HEK293 (cell line): ENCODE results near the gene SHISAL1.

Experiments used
- KLF1 ChIP-seq: fragments of 450-650 bp; formaldehyde crosslinking; IDR thresholded peaks from 2 replicates; pipeline ENCODE4 v1.5.1; 2016; ENCODE audit warnings: missing biosample characterization, missing genetic modification characterization
- REPIN1 ChIP-seq: fragments of 450-650 bp; formaldehyde crosslinking; IDR thresholded peaks from 2 replicates; pipeline ENCODE4 v1.5.1; 2017; ENCODE audit warnings: missing biosample characterization, missing genetic modification characterization, low read depth
- SCRT1 ChIP-seq: fragments of 450-650 bp; formaldehyde crosslinking; IDR thresholded peaks from 2 replicates; pipeline ENCODE4 v1.5.1; 2016; ENCODE audit warnings: missing biosample characterization, missing genetic modification characterization, borderline replicate concordance
- TRIM28 ChIP-seq: IDR thresholded peaks from 2 replicates; pipeline ENCODE4 v1.6.1; 2011; ENCODE audit warnings: low read length, control low read depth, borderline replicate concordance
- WT1 ChIP-seq: fragments of 450-650 bp; formaldehyde crosslinking; IDR thresholded peaks from 2 replicates; pipeline ENCODE4 v1.5.1; 2016; ENCODE audit warnings: missing biosample characterization, missing genetic modification characterization
- ZNF10 ChIP-seq: fragments of 450-650 bp; formaldehyde crosslinking; IDR thresholded peaks from 2 replicates; pipeline ENCODE4 v1.5.1; 2017; ENCODE audit warnings: missing biosample characterization, missing genetic modification characterization
- ZNF132 ChIP-seq: fragments of 450-650 bp; formaldehyde crosslinking; IDR thresholded peaks from 2 replicates; pipeline ENCODE4 v1.5.1; 2017; ENCODE audit warnings: missing biosample characterization, missing genetic modification characterization, borderline replicate concordance
- ZNF184 ChIP-seq: fragments of 450-650 bp; IDR thresholded peaks from 2 replicates; pipeline ENCODE4 v1.5.1; 2018; ENCODE audit warnings: missing biosample characterization, mild to moderate bottlenecking, missing genetic modification characterization
- ZNF202 ChIP-seq: fragments of 450-650 bp; formaldehyde crosslinking; IDR thresholded peaks from 2 replicates; pipeline ENCODE4 v1.5.1; 2016; ENCODE audit warnings: missing biosample characterization, missing genetic modification characterization, borderline replicate concordance
- ZNF223 ChIP-seq: fragments of 450-650 bp; formaldehyde crosslinking; IDR thresholded peaks from 2 replicates; pipeline ENCODE4 v1.5.1; 2016; ENCODE audit warnings: missing biosample characterization, missing genetic modification characterization
- ZNF324 ChIP-seq: fragments of 450-650 bp; formaldehyde crosslinking; IDR thresholded peaks from 2 replicates; pipeline ENCODE4 v1.5.1; 2016; ENCODE audit warnings: missing biosample characterization, missing genetic modification characterization
- ZNF350 ChIP-seq: fragments of 450-650 bp; formaldehyde crosslinking; IDR thresholded peaks from 2 replicates; pipeline ENCODE4 v1.5.0; 2017; ENCODE audit warnings: missing biosample characterization, mild to moderate bottlenecking, missing genetic modification characterization
- ZNF433 ChIP-seq: fragments of 450-650 bp; formaldehyde crosslinking; IDR thresholded peaks from 2 replicates; pipeline ENCODE4 v1.5.1; 2016; ENCODE audit warnings: missing biosample characterization, missing genetic modification characterization, low read depth
- ZNF473 ChIP-seq: fragments of 450-650 bp; formaldehyde crosslinking; IDR thresholded peaks from 2 replicates; pipeline ENCODE4 v1.5.1; 2017; ENCODE audit warnings: missing biosample characterization, missing genetic modification characterization
- ZNF514 ChIP-seq: fragments of 450-650 bp; formaldehyde crosslinking; IDR thresholded peaks from 2 replicates; pipeline ENCODE4 v1.5.1; 2016; ENCODE audit warnings: missing biosample characterization, missing genetic modification characterization
- ZNF555 ChIP-seq: fragments of 450-650 bp; formaldehyde crosslinking; conservative IDR thresholded peaks from 2 replicates; pipeline ENCODE4 v1.5.1; 2017; ENCODE audit warnings: missing biosample characterization, mild to moderate bottlenecking, missing genetic modification characterization, inconsistent platforms
- ZNF571 ChIP-seq: fragments of 450-650 bp; formaldehyde crosslinking; IDR thresholded peaks from 2 replicates; pipeline ENCODE4 v1.5.0; 2017; ENCODE audit warnings: missing biosample characterization, missing genetic modification characterization
- ZNF600 ChIP-seq: fragments of 450-650 bp; formaldehyde crosslinking; IDR thresholded peaks from 2 replicates; pipeline ENCODE4 v1.5.1; 2016; ENCODE audit warnings: missing biosample characterization, missing genetic modification characterization
- ZNF626 ChIP-seq: fragments of 450-650 bp; sonication (Bioruptor Pico); formaldehyde crosslinking; IDR thresholded peaks from 2 replicates; pipeline ENCODE4 v1.5.1; 2018; ENCODE audit warnings: missing biosample characterization, missing genetic modification characterization, inconsistent platforms
- ZNF654 ChIP-seq: fragments of 450-650 bp; formaldehyde crosslinking; IDR thresholded peaks from 2 replicates; pipeline ENCODE4 v1.5.1; 2016; ENCODE audit warnings: low read depth, missing biosample characterization, missing genetic modification characterization
- ZNF660 ChIP-seq: fragments of 450-650 bp; IDR thresholded peaks from 2 replicates; pipeline ENCODE4 v1.5.1; 2018; ENCODE audit warnings: missing biosample characterization, mild to moderate bottlenecking, missing genetic modification characterization
- ZNF670 ChIP-seq: fragments of 450-650 bp; formaldehyde crosslinking; IDR thresholded peaks from 2 replicates; pipeline ENCODE4 v1.5.1; 2016; ENCODE audit warnings: missing biosample characterization, missing genetic modification characterization, low read depth
- ZNF701 ChIP-seq: fragments of 450-650 bp; formaldehyde crosslinking; IDR thresholded peaks from 2 replicates; pipeline ENCODE4 v1.5.1; 2016; ENCODE audit warnings: missing biosample characterization, missing genetic modification characterization
- ZNF76 ChIP-seq: fragments of 450-650 bp; formaldehyde crosslinking; IDR thresholded peaks from 2 replicates; pipeline ENCODE4; 2016; ENCODE audit warnings: low read depth, missing biosample characterization, missing genetic modification characterization, borderline replicate concordance
- ZNF830 ChIP-seq: fragments of 450-650 bp; IDR thresholded peaks from 2 replicates; pipeline ENCODE4 v1.5.0; 2018; ENCODE audit warnings: missing biosample characterization, missing genetic modification characterization, low read depth, mild to moderate bottlenecking, moderate library complexity
- ZSCAN16 ChIP-seq: fragments of 450-650 bp; formaldehyde crosslinking; IDR thresholded peaks from 2 replicates; pipeline ENCODE4 v1.5.1; 2016; ENCODE audit warnings: missing biosample characterization, missing genetic modification characterization
- ZSCAN30 ChIP-seq: fragments of 450-650 bp; IDR thresholded peaks from 2 replicates; pipeline ENCODE4 v1.5.1; 2018; ENCODE audit warnings: missing biosample characterization, mild to moderate bottlenecking, missing genetic modification characterization, moderate library complexity
- TF ChIP-seq, protein P1 (sequence below): fragments of 450-650 bp; formaldehyde crosslinking; IDR thresholded peaks from 2 replicates; pipeline ENCODE4 v1.5.1; 2016; ENCODE audit warnings: missing biosample characterization, missing genetic modification characterization
- TF ChIP-seq, protein P2 (sequence below): fragments of 450-650 bp; formaldehyde crosslinking; IDR thresholded peaks from 2 replicates; pipeline ENCODE4 v1.5.1; 2016; ENCODE audit warnings: missing biosample characterization, missing genetic modification characterization
- TF ChIP-seq, protein P3 (sequence below): sonication (generic); formaldehyde crosslinking; IDR thresholded peaks from 2 replicates; pipeline ENCODE4 v1.8.1; 2022; ENCODE audit warnings: mild to moderate bottlenecking, moderate library complexity, missing genetic modification reagents
- TF ChIP-seq, protein P4 (sequence below): fragments of 450-650 bp; formaldehyde crosslinking; IDR thresholded peaks from 2 replicates; pipeline ENCODE4 v1.5.1; 2016; ENCODE audit warnings: missing biosample characterization, missing genetic modification characterization, borderline replicate concordance
- TF ChIP-seq, protein P5 (sequence below): fragments of 450-650 bp; formaldehyde crosslinking; IDR thresholded peaks from 2 replicates; pipeline ENCODE4 v1.5.1; 2017; ENCODE audit warnings: missing biosample characterization, missing genetic modification characterization

Gene SHISAL1

DNA sequence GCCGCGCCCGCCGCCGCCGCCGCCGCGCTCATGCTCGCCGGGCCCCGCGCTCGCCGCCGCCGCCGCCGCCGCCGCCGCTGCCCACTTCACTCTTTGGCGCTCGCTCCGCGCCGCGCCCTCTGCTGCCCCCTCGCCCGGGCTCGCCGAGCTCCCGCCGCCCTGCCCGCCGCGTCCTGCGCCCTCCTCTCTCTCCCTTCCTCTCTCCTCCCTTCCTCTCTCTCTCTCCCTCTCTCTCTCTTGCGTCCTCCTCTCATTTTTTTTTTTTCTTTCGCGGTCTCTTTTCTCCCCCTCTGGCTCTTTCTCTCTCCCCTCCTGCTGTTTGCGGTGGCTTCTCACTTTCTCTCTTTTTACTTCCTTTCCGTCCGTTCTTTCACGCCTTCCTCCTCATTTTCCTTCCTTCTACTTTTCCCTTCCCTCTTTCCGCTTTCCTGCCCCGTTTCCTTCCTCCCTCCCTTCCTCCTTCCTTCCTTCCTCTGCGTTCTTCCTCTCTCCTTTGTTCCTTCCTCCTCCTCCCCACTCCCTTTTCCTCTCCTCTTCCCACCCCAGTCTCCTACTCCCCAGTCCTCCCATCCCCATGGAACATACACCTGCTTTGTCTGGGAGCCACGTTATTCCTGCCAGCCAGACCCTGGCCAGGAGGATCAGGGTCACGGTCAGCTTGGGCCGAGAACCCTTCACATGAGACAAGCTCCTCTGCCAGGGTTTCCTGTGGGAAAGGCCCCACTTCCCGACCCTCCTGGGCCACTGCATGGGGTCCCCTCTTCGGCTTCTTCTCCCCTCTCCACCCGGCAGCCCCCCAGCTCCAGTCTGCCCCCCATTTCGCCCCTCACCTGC is 19.3 kb upstream of the SHISAL1 start (continued):
- TF ChIP-seq, protein P1, sequence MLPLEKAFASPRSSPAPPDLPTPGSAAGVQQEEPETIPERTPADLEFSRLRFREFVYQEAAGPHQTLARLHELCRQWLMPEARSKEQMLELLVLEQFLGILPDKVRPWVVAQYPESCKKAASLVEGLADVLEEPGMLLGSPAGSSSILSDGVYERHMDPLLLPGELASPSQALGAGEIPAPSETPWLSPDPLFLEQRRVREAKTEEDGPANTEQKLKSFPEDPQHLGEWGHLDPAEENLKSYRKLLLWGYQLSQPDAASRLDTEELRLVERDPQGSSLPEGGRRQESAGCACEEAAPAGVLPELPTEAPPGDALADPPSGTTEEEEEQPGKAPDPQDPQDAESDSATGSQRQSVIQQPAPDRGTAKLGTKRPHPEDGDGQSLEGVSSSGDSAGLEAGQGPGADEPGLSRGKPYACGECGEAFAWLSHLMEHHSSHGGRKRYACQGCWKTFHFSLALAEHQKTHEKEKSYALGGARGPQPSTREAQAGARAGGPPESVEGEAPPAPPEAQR (tag by site-specific recombination): 0 out of 2 replicates have a peak, but pooled peaks have one; percentile 31
- TF ChIP-seq ZNF223 (tag by site-specific recombination): peak; percentile 75
- TF ChIP-seq REPIN1: no peak
- no peak for TF ChIP-seq ZNF433 (tag by site-specific recombination)
- TF ChIP-seq ZNF654 (tag by site-specific recombination): no peak
- TF ChIP-seq, protein P2, sequence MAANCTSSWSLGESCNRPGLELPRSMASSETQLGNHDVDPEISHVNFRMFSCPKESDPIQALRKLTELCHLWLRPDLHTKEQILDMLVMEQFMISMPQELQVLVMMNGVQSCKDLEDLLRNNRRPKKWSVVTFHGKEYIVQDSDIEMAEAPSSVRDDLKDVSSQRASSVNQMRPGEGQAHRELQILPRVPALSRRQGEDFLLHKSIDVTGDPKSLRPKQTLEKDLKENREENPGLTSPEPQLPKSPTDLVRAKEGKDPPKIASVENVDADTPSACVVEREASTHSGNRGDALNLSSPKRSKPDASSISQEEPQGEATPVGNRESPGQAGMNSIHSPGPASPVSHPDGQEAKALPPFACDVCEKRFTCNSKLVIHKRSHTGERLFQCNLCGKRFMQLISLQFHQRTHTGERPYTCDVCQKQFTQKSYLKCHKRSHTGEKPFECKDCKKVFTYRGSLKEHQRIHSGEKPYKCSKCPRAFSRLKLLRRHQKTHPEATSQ (tag by site-specific recombination): 0 out of 2 replicates have a peak, but pooled peaks have one; percentile 15
- TF ChIP-seq ZNF473 (tag by site-specific recombination): no peak
- TF ChIP-seq, protein P3, sequence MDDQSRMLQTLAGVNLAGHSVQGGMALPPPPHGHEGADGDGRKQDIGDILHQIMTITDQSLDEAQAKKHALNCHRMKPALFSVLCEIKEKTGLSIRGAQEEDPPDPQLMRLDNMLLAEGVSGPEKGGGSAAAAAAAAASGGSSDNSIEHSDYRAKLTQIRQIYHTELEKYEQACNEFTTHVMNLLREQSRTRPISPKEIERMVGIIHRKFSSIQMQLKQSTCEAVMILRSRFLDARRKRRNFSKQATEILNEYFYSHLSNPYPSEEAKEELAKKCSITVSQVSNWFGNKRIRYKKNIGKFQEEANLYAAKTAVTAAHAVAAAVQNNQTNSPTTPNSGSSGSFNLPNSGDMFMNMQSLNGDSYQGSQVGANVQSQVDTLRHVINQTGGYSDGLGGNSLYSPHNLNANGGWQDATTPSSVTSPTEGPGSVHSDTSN (CRISPR knock-in tag): no peak
- TF ChIP-seq ZNF184 (tag by site-specific recombination): no peak
- no peak for TF ChIP-seq ZNF132 (tag by site-specific recombination)
- TF ChIP-seq ZNF660 (tag by site-specific recombination): no peak
- no peak for TF ChIP-seq TRIM28
- TF ChIP-seq ZNF600 (tag by site-specific recombination): 0 out of 2 replicates have a peak, but pooled peaks have one; percentile 18
- no peak for TF ChIP-seq ZNF670
- no peak for TF ChIP-seq ZNF571 (tag by site-specific recombination)
- TF ChIP-seq ZSCAN30: no peak
- 0 out of 2 replicates have a peak, but pooled peaks have one; percentile 69 for TF ChIP-seq ZNF324 (tag by site-specific recombination)
- TF ChIP-seq ZSCAN16 (tag by site-specific recombination): no peak
- TF ChIP-seq ZNF626 (tag by site-specific recombination): no peak
- TF ChIP-seq SCRT1: no peak
- 0 out of 2 replicates have a peak, but pooled peaks have one; percentile 37 for TF ChIP-seq ZNF514
- no peak for TF ChIP-seq ZNF830 (tag by site-specific recombination)
- TF ChIP-seq, protein P4, sequence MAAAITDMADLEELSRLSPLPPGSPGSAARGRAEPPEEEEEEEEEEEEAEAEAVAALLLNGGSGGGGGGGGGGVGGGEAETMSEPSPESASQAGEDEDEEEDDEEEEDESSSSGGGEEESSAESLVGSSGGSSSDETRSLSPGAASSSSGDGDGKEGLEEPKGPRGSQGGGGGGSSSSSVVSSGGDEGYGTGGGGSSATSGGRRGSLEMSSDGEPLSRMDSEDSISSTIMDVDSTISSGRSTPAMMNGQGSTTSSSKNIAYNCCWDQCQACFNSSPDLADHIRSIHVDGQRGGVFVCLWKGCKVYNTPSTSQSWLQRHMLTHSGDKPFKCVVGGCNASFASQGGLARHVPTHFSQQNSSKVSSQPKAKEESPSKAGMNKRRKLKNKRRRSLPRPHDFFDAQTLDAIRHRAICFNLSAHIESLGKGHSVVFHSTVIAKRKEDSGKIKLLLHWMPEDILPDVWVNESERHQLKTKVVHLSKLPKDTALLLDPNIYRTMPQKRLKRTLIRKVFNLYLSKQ (tag by site-specific recombination): no peak
- TF ChIP-seq ZNF10 (tag by site-specific recombination): no peak
- TF ChIP-seq ZNF202 (tag by site-specific recombination): no peak
- TF ChIP-seq ZNF76 (tag by site-specific recombination): 0 out of 2 replicates have a peak, but pooled peaks have one; percentile 13
- no peak for TF ChIP-seq ZNF701 (tag by site-specific recombination)
- peak; percentile 55; the same call in 1 of the 2 replicates for TF ChIP-seq KLF1 (tag by site-specific recombination)
- TF ChIP-seq WT1 (tag by site-specific recombination): peak; percentile 73; the same call in 1 of the 2 replicates
- TF ChIP-seq ZNF350 (tag by site-specific recombination): no peak
- no peak for TF ChIP-seq ZNF555 (tag by site-specific recombination)
- TF ChIP-seq, protein P5, sequence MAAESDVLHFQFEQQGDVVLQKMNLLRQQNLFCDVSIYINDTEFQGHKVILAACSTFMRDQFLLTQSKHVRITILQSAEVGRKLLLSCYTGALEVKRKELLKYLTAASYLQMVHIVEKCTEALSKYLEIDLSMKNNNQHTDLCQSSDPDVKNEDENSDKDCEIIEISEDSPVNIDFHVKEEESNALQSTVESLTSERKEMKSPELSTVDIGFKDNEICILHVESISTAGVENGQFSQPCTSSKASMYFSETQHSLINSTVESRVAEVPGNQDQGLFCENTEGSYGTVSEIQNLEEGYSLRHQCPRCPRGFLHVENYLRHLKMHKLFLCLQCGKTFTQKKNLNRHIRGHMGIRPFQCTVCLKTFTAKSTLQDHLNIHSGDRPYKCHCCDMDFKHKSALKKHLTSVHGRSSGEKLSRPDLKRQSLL (tag by site-specific recombination): no peak
